Measurements from ENCODE around the gene FETUB. TPM values are rescaled to one million over a fixed set of nuclear protein-coding genes. Genes with fewer than 3 reads are reported as not detected.

FETUB gene
- total and polyA plus RNA-seq, 2 donors (not counting 3 experiments of a cell fraction or from before 2014, with no cell fraction given) = not detected

DNA sequence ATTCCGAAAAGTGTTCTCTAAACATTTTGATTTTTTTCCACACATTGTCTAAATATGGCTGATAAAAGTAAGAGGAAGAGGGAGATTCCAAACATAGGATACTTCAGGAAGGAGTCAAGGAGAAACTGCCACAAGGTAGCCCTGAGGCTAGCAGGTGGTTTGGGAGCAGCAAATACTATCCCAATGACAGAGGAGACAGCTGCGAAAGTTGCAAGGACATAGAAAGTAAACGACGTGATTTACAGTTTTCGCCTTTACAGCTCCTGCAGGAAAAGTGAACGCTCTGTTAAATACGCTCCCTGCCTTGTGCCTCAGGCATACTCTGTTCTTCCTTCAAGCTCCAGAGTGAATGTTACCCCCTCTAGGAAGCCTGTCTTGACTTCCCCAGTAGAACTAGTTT lies 3.7 kb upstream of the FETUB start:
- intact Hi-C loops (cut with micrococcal nuclease) = no loop called here
- TF ChIP-seq EZH2 (IDR thresholded peaks at IDR 0.05; ENCODE audit: borderline replicate concordance, low read depth, low read length, severe bottlenecking) = no peak
- TF ChIP-seq JUN (IDR thresholded peaks at IDR 0.05; ENCODE audit: borderline replicate concordance, insufficient read depth, insufficient read length, low read depth) = no peak
- no peaks in the 10 kb centered on the region for H3K79me2 ChIP-seq (ENCODE audit: control insufficient read depth, insufficient read depth, low read length)
- no peaks in the 10 kb centered on the region for H4K20me1 ChIP-seq (replicated peaks; ENCODE audit: control insufficient read depth, extremely low read depth, insufficient read depth, low read length)
- H3K4me2 ChIP-seq (ENCODE audit: insufficient read depth, low read length) = no peak overlapping the region
- ChIA-PET POLR2A (no interaction called here), CTCF (interaction anchor here (1.3 kb wide), 1 partner anchor 20 kb away, joined by 3 read pairs; no protein-coding TSS in a partner anchor)
- DNase-seq (ENCODE audit: low read depth, low spot score) (no peak), FAIRE-seq (no peak)
- no peak overlapping the region for H3K9ac ChIP-seq (replicated peaks; ENCODE audit: extremely low read depth, insufficient read depth, low read length)
- H3K9me3 ChIP-seq (replicated peaks; ENCODE audit: control insufficient read depth, insufficient read depth, low read length) = no peaks in the 10 kb centered on the region
- H2AFZ ChIP-seq (ENCODE audit: low read depth, low read length) = no peak overlapping the region
- no TSS peak for BruUV-seq (replicated peaks)
- no peak overlapping the region for H3K27ac ChIP-seq (ENCODE audit: insufficient read depth, low read depth, low read length)
- H3K9me1 ChIP-seq (replicated peaks; ENCODE audit: control insufficient read depth, extremely low read depth, insufficient read depth, low read length) = no peaks in the 10 kb centered on the region
- no peaks in the 10 kb centered on the region for H3K4me1 ChIP-seq (ENCODE audit: control insufficient read depth, extremely low read depth, insufficient read depth, low read length)
- H3K36me3 ChIP-seq (ENCODE audit: control insufficient read depth in 2 of 2, extremely low read depth in 1 of 2, insufficient read depth in 2 of 2, low read length in 2 of 2) = no peaks in the 10 kb centered on the region
- dilution Hi-C loops (cut with MboI; ENCODE audit: extremely low pct_ligation_motif_present, low sequenced_read_pairs) = no loop called here
- H3K4me3 ChIP-seq (replicated peaks in 1 of 3; ENCODE audit: insufficient read depth in 1 of 3, low read depth in 1 of 3, low read length in 3 of 3) = no peak overlapping the region
- no peaks in the 10 kb centered on the region for H3K27me3 ChIP-seq (ENCODE audit: control insufficient read depth in 2 of 2, insufficient read depth in 2 of 2, low read length in 2 of 2)

DNA sequence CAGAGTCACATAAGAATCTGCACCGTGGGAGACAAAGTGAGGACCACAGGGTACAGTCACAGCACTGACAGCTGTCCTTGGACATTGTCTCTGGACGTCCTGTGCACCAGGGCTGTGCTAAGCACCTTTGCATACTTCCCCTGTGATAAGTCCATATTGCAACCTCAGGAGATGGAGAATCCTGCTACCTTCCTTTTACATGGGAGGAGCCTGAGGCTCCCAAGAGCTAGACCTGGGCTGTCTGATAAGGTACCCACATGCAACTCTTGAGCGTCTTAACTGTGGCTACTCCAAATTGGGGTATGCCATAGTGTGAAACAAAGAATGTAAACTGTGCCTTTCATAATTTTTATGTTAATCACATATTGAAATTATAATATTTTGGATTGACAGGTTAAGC lies 2.5 kb upstream of the FETUB start:
- Histone ChIP-seq H3K4me2 (ENCODE audit: insufficient read depth, low read length) (no peak overlapping the region), H3K79me2 (ENCODE audit: control insufficient read depth, insufficient read depth, low read length) (no peaks in the 10 kb centered on the region), H3K9me3 (replicated peaks; ENCODE audit: control insufficient read depth, insufficient read depth, low read length) (no peaks in the 10 kb centered on the region), H3K27ac (ENCODE audit: insufficient read depth, low read depth, low read length) (no peak overlapping the region), H3K4me1 (ENCODE audit: control insufficient read depth, extremely low read depth, insufficient read depth, low read length) (no peaks in the 10 kb centered on the region), H3K36me3 (ENCODE audit: control insufficient read depth in 2 of 2, extremely low read depth in 1 of 2, insufficient read depth in 2 of 2, low read length in 2 of 2) (no peaks in the 10 kb centered on the region), H3K9me1 (replicated peaks; ENCODE audit: control insufficient read depth, extremely low read depth, insufficient read depth, low read length) (no peaks in the 10 kb centered on the region), H2AFZ (ENCODE audit: low read depth, low read length) (no peak overlapping the region), H3K9ac (replicated peaks; ENCODE audit: extremely low read depth, insufficient read depth, low read length) (no peak overlapping the region), H3K4me3 (replicated peaks in 1 of 3; ENCODE audit: insufficient read depth in 1 of 3, low read depth in 1 of 3, low read length in 3 of 3) (no peak overlapping the region), H3K27me3 (ENCODE audit: control insufficient read depth in 2 of 2, insufficient read depth in 2 of 2, low read length in 2 of 2) (peaks cover 0 to under 1% of the 10 kb centered on the region in 2 experiments), H4K20me1 (replicated peaks; ENCODE audit: control insufficient read depth, extremely low read depth, insufficient read depth, low read length) (no peaks in the 10 kb centered on the region)
- TF ChIP-seq JUN (IDR thresholded peaks at IDR 0.05; ENCODE audit: borderline replicate concordance, insufficient read depth, insufficient read length, low read depth) (no peak), GATA2 (IDR thresholded peaks at IDR 0.05; ENCODE audit: insufficient read depth, insufficient read length, low read depth, low read length) (no peak)
- BruUV-seq (replicated peaks) = no TSS peak
- FAIRE-seq (no peak), DNase-seq (ENCODE audit: low read depth, low spot score) (no peak)
- intact Hi-C loops (cut with micrococcal nuclease) = no loop called here
- dilution Hi-C loops (cut with MboI; ENCODE audit: extremely low pct_ligation_motif_present, low sequenced_read_pairs) = no loop called here
- POLR2A ChIA-PET = no interaction called here
- CTCF ChIA-PET = no interaction called here

Measured in endothelial cell of umbilical vein (primary cell).